ENCODE measurements around the gene PHC2. TPM values are rescaled to one million over a fixed set of nuclear protein-coding genes. Genes with fewer than 3 reads are reported as not detected.

PHC2 gene
- polyA plus RNA-seq, 1 donor from 2014 or later: 171 TPM

- Histone ChIP-seq H3K9ac (ENCODE audit: low read length) (no peak overlapping the region), H3K79me2 (replicated peaks; ENCODE audit: insufficient read depth, low read length) (no peaks in the 10 kb centered on the region), H3K4me3 (ENCODE audit: low read length) (no peak overlapping the region), H3K4me2 (ENCODE audit: low read length) (no peak overlapping the region), H3K36me3 (ENCODE audit: insufficient read depth, low read length) (no peaks in the 10 kb centered on the region), H3K27me3 (ENCODE audit: insufficient read depth, low read depth, low read length) (no peaks in the 10 kb centered on the region), H4K20me1 (ENCODE audit: insufficient read depth) (no peaks in the 10 kb centered on the region), H3K27ac (ENCODE audit: low read length) (no peak overlapping the region), H2AFZ (ENCODE audit: low read depth, low read length) (no peak overlapping the region), H3K9me2 (ENCODE audit: insufficient read depth, low read length) (no peaks in the 10 kb centered on the region), H3K9me3 (ENCODE audit: low read length) (no peaks in the 10 kb centered on the region), H3F3A (ENCODE audit: insufficient read depth, low read length, poor library complexity, severe bottlenecking) (no peaks in the 10 kb centered on the region)
- no peak for TF ChIP-seq CTCF (IDR thresholded peaks at IDR 0.05; ENCODE audit: poor library complexity, severe bottlenecking)
- TF ChIP-seq EZH2 (IDR thresholded peaks at IDR 0.05; ENCODE audit: borderline replicate concordance, insufficient read depth, low read length, poor library complexity, severe bottlenecking): no peak
- TF ChIP-seq RAD21 (conservative IDR thresholded peaks at IDR 0.05): no peak
- no peak for TF ChIP-seq TAF1 (IDR thresholded peaks at IDR 0.05; ENCODE audit: low read depth)
- TF ChIP-seq POLR2AphosphoS5 (IDR thresholded peaks at IDR 0.05): no peak
- no peak for TF ChIP-seq REST (IDR thresholded peaks at IDR 0.05; ENCODE audit: borderline replicate concordance)
- TF ChIP-seq MXI1 (conservative IDR thresholded peaks at IDR 0.05; ENCODE audit: poor library complexity, severe bottlenecking): no peak
- no peak for TF ChIP-seq EP300 (conservative IDR thresholded peaks at IDR 0.05; ENCODE audit: poor library complexity, severe bottlenecking)
- no peak for TF ChIP-seq SMC3 (conservative IDR thresholded peaks at IDR 0.05; ENCODE audit: poor library complexity)
These were observed 15.7 kb upstream of the PHC2 start for GRCh38 chr1:33446590-33446989.

- Histone ChIP-seq H3K9me3 (ENCODE audit: low read length) (no peaks in the 10 kb centered on the region), H3K79me2 (replicated peaks; ENCODE audit: insufficient read depth, low read length) (no peaks in the 10 kb centered on the region), H3K9ac (ENCODE audit: low read length) (no peak overlapping the region), H3K27me3 (ENCODE audit: insufficient read depth, low read depth, low read length) (no peaks in the 10 kb centered on the region), H2AFZ (ENCODE audit: low read depth, low read length) (no peak overlapping the region), H3K36me3 (ENCODE audit: insufficient read depth, low read length) (no peaks in the 10 kb centered on the region), H3K4me2 (ENCODE audit: low read length) (no peak overlapping the region), H3F3A (ENCODE audit: insufficient read depth, low read length, poor library complexity, severe bottlenecking) (no peaks in the 10 kb centered on the region), H3K9me2 (ENCODE audit: insufficient read depth, low read length) (no peaks in the 10 kb centered on the region), H3K27ac (ENCODE audit: low read length) (no peak overlapping the region), H3K4me3 (ENCODE audit: low read length) (no peak overlapping the region), H4K20me1 (ENCODE audit: insufficient read depth) (no peaks in the 10 kb centered on the region)
- no peak for TF ChIP-seq TAF1 (IDR thresholded peaks at IDR 0.05; ENCODE audit: low read depth)
- no peak for TF ChIP-seq EZH2 (IDR thresholded peaks at IDR 0.05; ENCODE audit: borderline replicate concordance, insufficient read depth, low read length, poor library complexity, severe bottlenecking)
- TF ChIP-seq MXI1 (conservative IDR thresholded peaks at IDR 0.05; ENCODE audit: poor library complexity, severe bottlenecking): no peak
- TF ChIP-seq EP300 (conservative IDR thresholded peaks at IDR 0.05; ENCODE audit: poor library complexity, severe bottlenecking): no peak
- no peak for TF ChIP-seq SMC3 (conservative IDR thresholded peaks at IDR 0.05; ENCODE audit: poor library complexity)
- no peak for TF ChIP-seq REST (IDR thresholded peaks at IDR 0.05; ENCODE audit: borderline replicate concordance)
- TF ChIP-seq RAD21 (conservative IDR thresholded peaks at IDR 0.05): no peak
- no peak for TF ChIP-seq POLR2AphosphoS5 (IDR thresholded peaks at IDR 0.05)
- no peak for TF ChIP-seq CTCF (IDR thresholded peaks at IDR 0.05; ENCODE audit: poor library complexity, severe bottlenecking)
These were observed 14.2 kb upstream of the PHC2 start for GRCh38 chr1:33445108-33445507.

All from neural cell (in vitro differentiated cells).